GM12878 (cell line): ENCODE results near the gene PRDM16.

ENCODE experiments used
- EP300 ChIP-seq, 2 experiments: fragments of 150-350 bp in 1 of 2; IDR thresholded peaks; 2 replicates each; pipeline ENCODE4 v1.6.1; 2011 to 2012; ENCODE audit warnings: low read depth in 2 of 2, low read length in 2 of 2, borderline replicate concordance in 1 of 2, improper control_type of control experiment in 1 of 2, inconsistent platforms in 1 of 2; ENCODE audit not compliant: control insufficient read depth in 1 of 2
- SUZ12 ChIP-seq: fragments of 200-600 bp; sonication (generic); IDR thresholded peaks from one replicate; pipeline ENCODE4 v1.6.1; 2018; ENCODE audit warnings: antibody characterized with exemption, mild to moderate bottlenecking; ENCODE audit not compliant: unreplicated experiment

- TF ChIP-seq SUZ12: no peak
- no peak for TF ChIP-seq EP300 (IDR thresholded peaks at IDR 0.05; ENCODE audit: borderline replicate concordance in 1 of 2, control insufficient read depth in 1 of 2, low read depth in 2 of 2, low read length in 2 of 2)
These were observed 264.9 kb downstream of the PRDM16 start for GRCh38 chr1:3333903-3334302.
